ENCODE data around the gene TNFRSF12A.
A peak's percentile ranks its signal among the peaks of the same experiment; 100 is the strongest.
"Not testable (repeated sequence)": the region's sequence is repeated elsewhere in the genome, so short reads cannot be mapped to it uniquely, and the experiment has no call there.

Gene TNFRSF12A

GRCh38 chr16:3060339-3061127 is 40.4 kb downstream of the TNFRSF12A start:
- peaks cover 3% of the 10 kb centered on the region; the same call in 1 of the 2 replicates for H3K36me3 ChIP-seq
- no peak overlapping the region for H3K27ac ChIP-seq

GRCh38 chr16:3062553-3062952 is 42.4 kb downstream of the TNFRSF12A start:
- TF ChIP-seq Cebpa-rat (IDR thresholded peaks at IDR 0.05) = no peak
- Histone ChIP-seq H3K9ac (no peak overlapping the region), H3K9me3 (no peaks in the 10 kb centered on the region), H3K4me2 (no peak overlapping the region), H3K36me3 (no peaks in the 10 kb centered on the region), H3K27me3 (no peaks in the 10 kb centered on the region), H3K27ac (no peak overlapping the region), H3K4me1 (peaks cover 35% of the 10 kb centered on the region), H3K4me3 (no peak overlapping the region), H4K20me1 (peaks cover 9% of the 10 kb centered on the region; the same call in 1 of the 2 replicates)

More at GRCh38 chr16:3060339-3061127, 40.4 kb downstream of the TNFRSF12A start:
- Histone ChIP-seq H4K20me1 (peaks cover 19% of the 10 kb centered on the region; the same call in 1 of the 2 replicates), H3K9me3 (no peaks in the 10 kb centered on the region), H3K4me1 (peaks cover 49% of the 10 kb centered on the region), H3K27me3 (no peaks in the 10 kb centered on the region), H3K4me3 (no peak overlapping the region), H3K9ac (no peak overlapping the region), H3K4me2 (peak overlapping the region; percentile 99; the same call in 1 of the 2 replicates)
- TF ChIP-seq Cebpa-rat (IDR thresholded peaks at IDR 0.05) = no peak

GRCh38 chr16:3063625-3064386 is 43.6 kb downstream of the TNFRSF12A start:
- no peaks in the 10 kb centered on the region for H3K27me3 ChIP-seq
- no peaks in the 10 kb centered on the region for H4K20me1 ChIP-seq
- no peak for TF ChIP-seq Cebpa-rat (IDR thresholded peaks at IDR 0.05)
- H3K4me2 ChIP-seq = no peak overlapping the region
- no peak overlapping the region for H3K9ac ChIP-seq
- H3K27ac ChIP-seq = no peak overlapping the region
- H3K4me3 ChIP-seq = no peak overlapping the region
- peaks cover 35% of the 10 kb centered on the region for H3K4me1 ChIP-seq
- no peaks in the 10 kb centered on the region for H3K9me3 ChIP-seq
- H3K36me3 ChIP-seq = no peaks in the 10 kb centered on the region

GRCh38 chr16:3065069-3065741 is 45.0 kb downstream of the TNFRSF12A start, which contains the start of gene IL32:
Gene IL32 (plus strand): TSS chr16:3065640. CDS start chr16:3065812, 172 bp downstream.
- Histone ChIP-seq H3K9me3 (no peaks in the 10 kb centered on the region), H3K4me3 (no peak within 1 kb of the TSS), H3K4me1 (peaks cover 27% of the 10 kb centered on the region), H3K27ac (peak within 1 kb of the TSS; percentile 2; the same call in 1 of the 2 replicates), H3K4me2 (no peak within 1 kb of the TSS), H3K27me3 (no peaks in the 10 kb centered on the region), H4K20me1 (no peaks in the 10 kb centered on the region), H3K9ac (no peak within 1 kb of the TSS), H3K36me3 (no peaks in the 10 kb centered on the region)
- no peak for TF ChIP-seq Cebpa-rat (IDR thresholded peaks at IDR 0.05)

DNA sequence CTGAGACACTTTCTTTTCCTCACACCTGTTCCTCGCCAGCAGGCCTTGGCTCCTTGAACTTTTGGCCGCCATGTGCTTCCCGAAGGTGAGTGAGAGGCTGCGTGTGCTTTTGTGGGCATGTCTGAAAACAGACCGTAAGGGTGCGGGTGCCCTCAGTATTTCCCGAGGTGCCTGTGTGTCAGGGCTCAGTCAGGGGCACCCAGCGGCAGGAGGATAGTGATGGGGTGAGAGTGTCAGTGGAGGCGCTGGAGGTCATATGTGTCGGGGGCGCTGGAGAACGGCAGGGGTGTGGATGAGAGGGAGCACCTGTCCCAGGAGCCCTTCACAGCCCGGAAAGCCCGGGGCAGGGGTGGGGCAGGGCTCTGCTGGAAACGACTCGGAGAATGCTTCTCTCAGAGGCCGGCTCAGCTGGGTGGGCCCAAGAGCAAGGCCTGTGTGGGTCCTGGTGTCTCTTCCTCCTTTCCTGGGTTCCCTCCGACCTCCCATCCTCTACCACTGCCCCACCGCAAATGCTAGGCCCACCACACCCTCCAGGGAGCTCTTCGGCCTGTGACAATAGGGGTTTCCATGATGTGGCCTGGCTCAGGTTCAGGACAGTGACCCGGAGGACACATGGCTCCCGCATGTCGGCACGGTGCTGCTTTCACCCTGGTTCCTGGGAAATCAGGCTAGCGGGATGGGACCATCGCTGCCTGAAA is 45.7 kb downstream of the TNFRSF12A start:
- H3K9ac ChIP-seq = no peak overlapping the region
- H3K27ac ChIP-seq = peak overlapping the region; percentile 2; the same call in 1 of the 2 replicates
- TF ChIP-seq Cebpa-rat (IDR thresholded peaks at IDR 0.05) = no peak
- no peaks in the 10 kb centered on the region for H4K20me1 ChIP-seq
- no peaks in the 10 kb centered on the region for H3K27me3 ChIP-seq
- H3K9me3 ChIP-seq = no peaks in the 10 kb centered on the region
- H3K4me1 ChIP-seq = peaks cover 30% of the 10 kb centered on the region
- no peak overlapping the region for H3K4me2 ChIP-seq
- H3K4me3 ChIP-seq = no peak overlapping the region
- H3K36me3 ChIP-seq = no peaks in the 10 kb centered on the region

DNA sequence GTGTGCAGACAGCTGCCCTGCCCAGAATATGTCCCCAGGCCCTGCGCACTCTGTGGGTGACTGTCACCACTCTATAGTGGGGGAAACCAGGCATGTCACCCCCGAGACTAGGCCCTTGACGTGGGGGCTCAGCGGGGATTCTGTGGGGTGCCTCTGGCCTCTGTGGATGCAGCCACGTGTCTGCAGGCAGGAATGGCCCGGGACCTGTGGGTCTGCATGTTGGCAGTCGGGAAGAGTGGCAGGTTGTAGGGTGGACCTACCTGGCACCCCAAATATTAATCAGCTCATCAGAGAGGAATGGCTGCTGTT is 46.2 kb downstream of the TNFRSF12A start:
- no peaks in the 10 kb centered on the region for H3K27me3 ChIP-seq
- no peaks in the 10 kb centered on the region for H4K20me1 ChIP-seq
- H3K36me3 ChIP-seq = no peaks in the 10 kb centered on the region
- peaks cover 35% of the 10 kb centered on the region for H3K4me1 ChIP-seq
- no peak overlapping the region for H3K27ac ChIP-seq
- no peak overlapping the region for H3K4me2 ChIP-seq
- TF ChIP-seq Cebpa-rat (IDR thresholded peaks at IDR 0.05) = no peak
- H3K9ac ChIP-seq = no peak overlapping the region
- no peak overlapping the region for H3K4me3 ChIP-seq
- H3K9me3 ChIP-seq = no peaks in the 10 kb centered on the region

GRCh38 chr16:3068487-3068886 is 48.3 kb downstream of the TNFRSF12A start:
- no peaks in the 10 kb centered on the region for H4K20me1 ChIP-seq
- TF ChIP-seq Cebpa-rat (IDR thresholded peaks at IDR 0.05) = no peak

DNA sequence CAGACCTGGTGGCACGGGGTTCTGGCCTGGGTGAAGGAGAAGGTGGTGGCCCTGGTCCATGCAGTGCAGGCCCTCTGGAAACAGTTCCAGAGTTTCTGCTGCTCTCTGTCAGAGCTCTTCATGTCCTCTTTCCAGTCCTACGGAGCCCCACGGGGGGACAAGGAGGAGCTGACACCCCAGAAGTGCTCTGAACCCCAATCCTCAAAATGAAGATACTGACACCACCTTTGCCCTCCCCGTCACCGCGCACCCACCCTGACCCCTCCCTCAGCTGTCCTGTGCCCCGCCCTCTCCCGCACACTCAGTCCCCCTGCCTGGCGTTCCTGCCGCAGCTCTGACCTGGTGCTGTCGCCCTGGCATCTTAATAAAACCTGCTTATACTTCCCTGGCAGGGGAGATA is 49.0 kb downstream of the TNFRSF12A start:
- not testable (repeated sequence) for H3K36me3 ChIP-seq, H3K27ac ChIP-seq, H3K4me2 ChIP-seq, H3K9ac ChIP-seq, H3K4me3 ChIP-seq, H3K27me3 ChIP-seq, H3K9me3 ChIP-seq, H4K20me1 ChIP-seq
- peaks cover 61% of the 10 kb centered on the region for H3K4me1 ChIP-seq

More at GRCh38 chr16:3068487-3068886, 48.3 kb downstream of the TNFRSF12A start:
- peaks cover 55% of the 10 kb centered on the region for H3K4me1 ChIP-seq
- no peaks in the 10 kb centered on the region for H3K9me3 ChIP-seq
- H3K4me3 ChIP-seq = no peak overlapping the region
- H3K36me3 ChIP-seq = no peaks in the 10 kb centered on the region
- peak overlapping the region; percentile 18; the same call in 1 of the 2 replicates for H3K27ac ChIP-seq
- no peak overlapping the region for H3K9ac ChIP-seq
- no peaks in the 10 kb centered on the region for H3K27me3 ChIP-seq
- no peak overlapping the region for H3K4me2 ChIP-seq

DNA sequence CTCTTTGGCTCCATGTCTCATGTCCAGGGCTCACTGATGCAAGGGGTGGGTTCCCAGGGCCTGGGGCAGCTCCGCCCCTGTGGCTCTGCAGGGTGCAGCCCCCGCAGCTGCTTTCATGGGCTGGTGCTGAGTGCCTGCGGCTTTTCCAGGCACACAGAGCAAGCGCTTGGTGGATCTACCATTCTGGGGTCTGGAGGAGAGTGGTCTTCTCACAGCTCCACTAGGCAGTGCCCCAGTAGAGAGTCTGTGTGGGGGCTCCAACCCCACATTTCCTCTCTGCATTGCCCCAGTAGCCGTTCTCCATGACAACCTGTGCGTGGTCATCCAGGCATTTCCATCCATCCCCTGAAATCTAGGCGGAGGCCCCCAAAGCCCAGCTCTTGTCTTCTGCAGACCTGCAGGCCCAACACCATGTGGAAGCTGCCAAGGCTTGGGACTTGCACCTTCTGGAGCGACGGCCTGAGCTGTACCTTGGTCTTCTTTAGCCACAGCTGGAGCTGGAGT is 50.5 kb downstream of the TNFRSF12A start:
- Histone ChIP-seq H3K4me2 (peak overlapping the region; percentile 28), H3K27ac (no peak overlapping the region), H3K36me3 (no peaks in the 10 kb centered on the region), H3K4me1 (peaks cover 67% of the 10 kb centered on the region), H3K4me3 (no peak overlapping the region), H3K27me3 (no peaks in the 10 kb centered on the region), H3K9ac (no peak overlapping the region), H3K9me3 (no peaks in the 10 kb centered on the region), H4K20me1 (no peaks in the 10 kb centered on the region)
- no peak for TF ChIP-seq Cebpa-rat (IDR thresholded peaks at IDR 0.05)
